Measurements from ENCODE around the gene RXFP4. TPM values are rescaled to one million over a fixed set of nuclear protein-coding genes. Genes with fewer than 3 reads are reported as not detected.

The RXFP4 gene
- total RNA-seq, 2 donors from 2014 or later: not detected

DNA sequence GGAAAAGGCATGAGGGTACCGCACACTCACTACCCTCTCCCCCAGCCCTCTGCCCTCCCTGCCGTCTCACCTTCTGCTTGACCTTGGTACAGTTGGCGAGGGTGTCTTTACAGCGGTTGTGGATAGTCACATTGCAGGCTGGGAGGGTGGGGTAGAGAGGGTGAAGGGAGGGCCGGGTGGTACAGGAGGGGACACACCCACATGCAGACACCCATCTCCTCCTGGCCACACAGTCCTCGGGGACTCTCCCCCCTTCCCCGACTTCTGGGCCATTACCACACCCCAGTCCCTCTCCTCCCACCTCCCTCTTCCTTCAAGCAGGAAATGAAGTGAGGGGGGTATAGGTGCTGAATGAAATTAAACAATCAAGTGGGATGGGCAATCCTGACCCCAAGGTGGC, 25.3 kb downstream of the RXFP4 start:
- peaks cover 0 to 12% of the 10 kb centered on the region in 2 donors for H3K36me3 ChIP-seq
- no peaks in the 10 kb centered on the region for H3K4me1 ChIP-seq (replicated peaks)
- no peaks in the 10 kb centered on the region for H3K9me3 ChIP-seq
- intact Hi-C loops (cut with DNase I): no loop called here
- no peak for DNase-seq (ENCODE audit: low spot score)
- no peak overlapping the region for H3K4me3 ChIP-seq
- TF ChIP-seq POLR2AphosphoS5 (IDR thresholded peaks at IDR 0.05) (no peak), CTCF (IDR thresholded peaks at IDR 0.05) (no peak), POLR2A (IDR thresholded peaks at IDR 0.05) (no peak)
- no peaks in the 10 kb centered on the region for H3K27me3 ChIP-seq (replicated peaks; ENCODE audit: insufficient read depth)
- 68% methylated on average over 7 of the region's 7 CpGs for WGBS
- peak overlapping the region in 1 of 2 donors; percentile 35 for H3K27ac ChIP-seq

GRCh38 chr1:155967341-155968050, 26.1 kb downstream of the RXFP4 start:
- no peak overlapping the region for H3K4me3 ChIP-seq
- peak overlapping the region; percentile 24 to 35 for H3K27ac ChIP-seq
- no peaks in the 10 kb centered on the region for H3K9me3 ChIP-seq
- 50% methylated on average over 13 of the region's 13 CpGs for WGBS
- H3K36me3 ChIP-seq: peaks cover 0 to 4% of the 10 kb centered on the region in 2 donors
- no peaks in the 10 kb centered on the region for H3K4me1 ChIP-seq (replicated peaks)
- intact Hi-C loops (cut with DNase I): no loop called here
- no peaks in the 10 kb centered on the region for H3K27me3 ChIP-seq (replicated peaks; ENCODE audit: insufficient read depth)
- TF ChIP-seq POLR2AphosphoS5 (IDR thresholded peaks at IDR 0.05): no peak
- no peak for DNase-seq (ENCODE audit: low spot score)

GRCh38 chr1:155968051-155968400, 26.6 kb downstream of the RXFP4 start:
- H3K9me3 ChIP-seq: no peaks in the 10 kb centered on the region
- H3K4me1 ChIP-seq (replicated peaks): no peaks in the 10 kb centered on the region
- WGBS: 74% methylated on average over 7 of the region's 7 CpGs
- intact Hi-C loops (cut with DNase I): no loop called here
- H3K4me3 ChIP-seq: no peak overlapping the region
- no peaks in the 10 kb centered on the region for H3K27me3 ChIP-seq (replicated peaks; ENCODE audit: insufficient read depth)
- peak overlapping the region in 1 of 2 donors; percentile 35 for H3K27ac ChIP-seq
- no peak for TF ChIP-seq CTCF (IDR thresholded peaks at IDR 0.05)
- no peak for TF ChIP-seq POLR2A (IDR thresholded peaks at IDR 0.05)
- TF ChIP-seq POLR2AphosphoS5 (IDR thresholded peaks at IDR 0.05): no peak
- DNase-seq (ENCODE audit: low spot score): no peak
- H3K36me3 ChIP-seq: no peaks in the 10 kb centered on the region

GRCh38 chr1:155968670-155969069, 27.2 kb downstream of the RXFP4 start:
- 51% methylated on average over 3 of the region's 3 CpGs for WGBS
- no peaks in the 10 kb centered on the region for H3K27me3 ChIP-seq (replicated peaks; ENCODE audit: insufficient read depth)
- no peaks in the 10 kb centered on the region for H3K36me3 ChIP-seq
- intact Hi-C loops (cut with DNase I): no loop called here
- H3K4me1 ChIP-seq (replicated peaks): no peaks in the 10 kb centered on the region
- no peak for TF ChIP-seq POLR2AphosphoS5 (IDR thresholded peaks at IDR 0.05)
- TF ChIP-seq CTCF (IDR thresholded peaks at IDR 0.05): no peak
- TF ChIP-seq POLR2A (IDR thresholded peaks at IDR 0.05): no peak
- H3K9me3 ChIP-seq: no peaks in the 10 kb centered on the region
- H3K4me3 ChIP-seq: no peak overlapping the region
- DNase-seq (ENCODE audit: low spot score): no peak
- H3K27ac ChIP-seq: peak overlapping the region in 1 of 2 donors; percentile 21

DNA sequence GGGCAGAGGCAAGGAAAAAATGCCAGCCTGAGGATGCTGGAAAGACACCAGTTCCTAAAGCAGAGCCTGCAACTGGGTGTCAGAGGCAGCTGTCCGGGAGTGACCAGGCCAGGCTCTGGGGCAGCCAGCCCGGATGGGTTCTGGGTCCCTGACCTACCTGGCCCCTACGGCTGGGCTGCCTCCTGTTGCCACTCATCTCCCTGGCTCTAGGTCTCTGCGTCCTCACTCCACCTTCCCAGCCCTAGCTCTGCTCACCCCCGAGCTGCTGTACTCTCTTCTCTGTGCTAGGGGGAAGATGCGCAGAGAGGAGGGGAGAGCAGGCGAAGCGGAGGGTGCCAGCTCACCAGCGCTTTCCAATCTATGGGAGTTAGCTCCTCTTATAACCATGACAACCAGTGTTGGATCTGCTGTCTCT, 27.9 kb downstream of the RXFP4 start:
- intact Hi-C loops (cut with DNase I): no loop called here
- Histone ChIP-seq H3K4me1 (replicated peaks) (peaks cover 4% of the 10 kb centered on the region), H3K36me3 (no peaks in the 10 kb centered on the region), H3K27me3 (replicated peaks; ENCODE audit: insufficient read depth) (no peaks in the 10 kb centered on the region), H3K9me3 (no peaks in the 10 kb centered on the region), H3K27ac (no peak overlapping the region), H3K4me3 (no peak overlapping the region)
- WGBS: 74% methylated on average over 9 of the region's 9 CpGs
- no peak for DNase-seq (ENCODE audit: low spot score)
- no peak for TF ChIP-seq POLR2A (IDR thresholded peaks at IDR 0.05)
- no peak for TF ChIP-seq CTCF (IDR thresholded peaks at IDR 0.05)
- TF ChIP-seq POLR2AphosphoS5 (IDR thresholded peaks at IDR 0.05): no peak

Measured in prostate gland (tissue), 2 donors.